ENCODE measurements around the gene GNPDA1. TPM values are rescaled to one million over a fixed set of nuclear protein-coding genes. Genes with fewer than 3 reads are reported as not detected.
A peak's percentile ranks its signal among the peaks of the same experiment; 100 is the strongest.

GNPDA1 gene
- total and polyA plus RNA-seq, 2 donors = 32.9 to 39.4 TPM

- Histone ChIP-seq H3K27ac (ENCODE audit: low read depth in 1 of 2, low read length in 1 of 2) (no peak overlapping the region), H3K4me3 (ENCODE audit: low read length in 2 of 2) (no peak overlapping the region), H3K4me1 (ENCODE audit: control insufficient read depth in 2 of 2, insufficient read depth in 2 of 2, low read length in 2 of 2) (no peaks in the 10 kb centered on the region), H3K36me3 (ENCODE audit: control insufficient read depth in 2 of 2, insufficient read depth in 2 of 2, low read length in 1 of 2) (peaks cover 12 to 58% of the 10 kb centered on the region in 2 donors), H3K27me3 (ENCODE audit: control insufficient read depth in 2 of 2, insufficient read depth in 1 of 2, low read length in 1 of 2) (no peaks in the 10 kb centered on the region), H3K9me3 (ENCODE audit: control insufficient read depth in 2 of 2, insufficient read depth in 1 of 2, low read length in 1 of 2) (no peaks in the 10 kb centered on the region)
- no peak for DNase-seq (ENCODE audit: low read depth in 6 of 9, low spot score in 9 of 9)
- 0% methylated on average over 1 of the region's 1 CpG for WGBS
Measured at GRCh38 chr5:141989720-141990119, 23.1 kb downstream of the GNPDA1 start.

- Histone ChIP-seq H3K9me3 (ENCODE audit: control insufficient read depth in 2 of 2, insufficient read depth in 1 of 2, low read length in 1 of 2) (no peaks in the 10 kb centered on the region), H3K36me3 (ENCODE audit: control insufficient read depth in 2 of 2, insufficient read depth in 2 of 2, low read length in 1 of 2) (peaks cover 13 to 62% of the 10 kb centered on the region in 2 donors), H3K27me3 (ENCODE audit: control insufficient read depth in 2 of 2, insufficient read depth in 1 of 2, low read length in 1 of 2) (no peaks in the 10 kb centered on the region), H3K4me1 (ENCODE audit: control insufficient read depth in 2 of 2, insufficient read depth in 2 of 2, low read length in 2 of 2) (no peaks in the 10 kb centered on the region), H3K27ac (ENCODE audit: low read depth in 1 of 2, low read length in 1 of 2) (no peak overlapping the region), H3K4me3 (ENCODE audit: low read length in 2 of 2) (no peak overlapping the region)
- no peak for DNase-seq (ENCODE audit: low read depth in 6 of 9, low spot score in 9 of 9)
Measured at GRCh38 chr5:141986072-141986471, 26.8 kb downstream of the GNPDA1 start.

GRCh38 chr5:141982626-141983025 lies 30.2 kb downstream of the GNPDA1 start:
- H3K4me1 ChIP-seq (ENCODE audit: control insufficient read depth in 2 of 2, insufficient read depth in 2 of 2, low read length in 2 of 2) = no peaks in the 10 kb centered on the region
- 48% methylated on average over 2 of the region's 2 CpGs for WGBS
- DNase-seq (ENCODE audit: low read depth in 6 of 9, low spot score in 9 of 9) = no peak
- H3K9me3 ChIP-seq (ENCODE audit: control insufficient read depth in 2 of 2, insufficient read depth in 1 of 2, low read length in 1 of 2) = no peaks in the 10 kb centered on the region
- no peak overlapping the region for H3K27ac ChIP-seq (ENCODE audit: low read depth in 1 of 2, low read length in 1 of 2)
- H3K36me3 ChIP-seq (ENCODE audit: control insufficient read depth in 2 of 2, insufficient read depth in 2 of 2, low read length in 1 of 2) = peaks cover 35 to 82% of the 10 kb centered on the region in 2 donors
- H3K4me3 ChIP-seq (ENCODE audit: low read length in 2 of 2) = no peak overlapping the region
- no peaks in the 10 kb centered on the region for H3K27me3 ChIP-seq (ENCODE audit: control insufficient read depth in 2 of 2, insufficient read depth in 1 of 2, low read length in 1 of 2)

- no peaks in the 10 kb centered on the region for H3K27me3 ChIP-seq (ENCODE audit: control insufficient read depth in 2 of 2, insufficient read depth in 1 of 2, low read length in 1 of 2)
- H3K9me3 ChIP-seq (ENCODE audit: control insufficient read depth in 2 of 2, insufficient read depth in 1 of 2, low read length in 1 of 2) = no peaks in the 10 kb centered on the region
- H3K4me1 ChIP-seq (ENCODE audit: control insufficient read depth in 2 of 2, insufficient read depth in 2 of 2, low read length in 2 of 2) = no peaks in the 10 kb centered on the region
- no peak overlapping the region for H3K27ac ChIP-seq (ENCODE audit: low read depth in 1 of 2, low read length in 1 of 2)
- no peak for DNase-seq (ENCODE audit: low read depth in 6 of 9, low spot score in 9 of 9)
- peaks cover 35 to 71% of the 10 kb centered on the region in 2 donors for H3K36me3 ChIP-seq (ENCODE audit: control insufficient read depth in 2 of 2, insufficient read depth in 2 of 2, low read length in 1 of 2)
- no peak overlapping the region for H3K4me3 ChIP-seq (ENCODE audit: low read length in 2 of 2)
Measured at GRCh38 chr5:141978389-141978788, 34.4 kb downstream of the GNPDA1 start.

GRCh38 chr5:141976176-141976575 lies 36.7 kb downstream of the GNPDA1 start:
- H3K27ac ChIP-seq (ENCODE audit: low read depth in 1 of 2, low read length in 1 of 2) = no peak overlapping the region
- 94% methylated on average over 6 of the region's 6 CpGs for WGBS
- no peaks in the 10 kb centered on the region for H3K4me1 ChIP-seq (ENCODE audit: control insufficient read depth in 2 of 2, insufficient read depth in 2 of 2, low read length in 2 of 2)
- H3K9me3 ChIP-seq (ENCODE audit: control insufficient read depth in 2 of 2, insufficient read depth in 1 of 2, low read length in 1 of 2) = no peaks in the 10 kb centered on the region
- peaks cover 30 to 63% of the 10 kb centered on the region in 2 donors for H3K36me3 ChIP-seq (ENCODE audit: control insufficient read depth in 2 of 2, insufficient read depth in 2 of 2, low read length in 1 of 2)
- no peaks in the 10 kb centered on the region for H3K27me3 ChIP-seq (ENCODE audit: control insufficient read depth in 2 of 2, insufficient read depth in 1 of 2, low read length in 1 of 2)
- H3K4me3 ChIP-seq (ENCODE audit: low read length in 2 of 2) = no peak overlapping the region
- no peak for DNase-seq (ENCODE audit: low read depth in 6 of 9, low spot score in 9 of 9)

- H3K36me3 ChIP-seq (ENCODE audit: control insufficient read depth in 2 of 2, insufficient read depth in 2 of 2, low read length in 1 of 2) = peaks cover 17 to 46% of the 10 kb centered on the region in 2 donors
- H3K27ac ChIP-seq (ENCODE audit: low read depth in 1 of 2, low read length in 1 of 2) = no peak overlapping the region
- no peaks in the 10 kb centered on the region for H3K9me3 ChIP-seq (ENCODE audit: control insufficient read depth in 2 of 2, insufficient read depth in 1 of 2, low read length in 1 of 2)
- H3K4me3 ChIP-seq (ENCODE audit: low read length in 2 of 2) = no peak overlapping the region
- 92% methylated on average over 1 of the region's 1 CpG for WGBS
- DNase-seq (ENCODE audit: low read depth in 6 of 9, low spot score in 9 of 9) = no peak
- H3K4me1 ChIP-seq (ENCODE audit: control insufficient read depth in 2 of 2, insufficient read depth in 2 of 2, low read length in 2 of 2) = peaks cover 6 to 8% of the 10 kb centered on the region in 2 donors
- no peaks in the 10 kb centered on the region for H3K27me3 ChIP-seq (ENCODE audit: control insufficient read depth in 2 of 2, insufficient read depth in 1 of 2, low read length in 1 of 2)
Measured at GRCh38 chr5:141973871-141974595, 38.8 kb downstream of the GNPDA1 start.

GRCh38 chr5:141969783-141970771 lies 42.8 kb downstream of the GNPDA1 start:
- Histone ChIP-seq H3K27me3 (ENCODE audit: control insufficient read depth in 2 of 2, insufficient read depth in 1 of 2, low read length in 1 of 2) (no peaks in the 10 kb centered on the region), H3K9me3 (ENCODE audit: control insufficient read depth in 2 of 2, insufficient read depth in 1 of 2, low read length in 1 of 2) (no peaks in the 10 kb centered on the region), H3K27ac (ENCODE audit: low read depth in 1 of 2, low read length in 1 of 2) (peak overlapping the region in 1 of 2 donors; percentile 92), H3K36me3 (ENCODE audit: control insufficient read depth in 2 of 2, insufficient read depth in 2 of 2, low read length in 1 of 2) (peaks cover 0 to 21% of the 10 kb centered on the region in 2 donors), H3K4me3 (ENCODE audit: low read length in 2 of 2) (peak overlapping the region; percentile 84 to 91), H3K4me1 (ENCODE audit: control insufficient read depth in 2 of 2, insufficient read depth in 2 of 2, low read length in 2 of 2) (peaks cover 6 to 12% of the 10 kb centered on the region in 2 donors)
- WGBS = 90% methylated on average over 2 of the region's 2 CpGs
- peak in 1 of 9 donors; percentile 30 for DNase-seq (ENCODE audit: low read depth in 6 of 9, low spot score in 9 of 9)

GRCh38 chr5:141968914-141969608 lies 43.8 kb downstream of the GNPDA1 start, which contains the start of gene RNF14:
Gene RNF14, plus strand, starts transcription at chr5:141969105. Its CDS starts 4,484 bp downstream, at chr5:141973589.
- under 1% methylated on average over 63 of the region's 63 CpGs for WGBS
- Histone ChIP-seq H3K27ac (ENCODE audit: low read depth in 1 of 2, low read length in 1 of 2) (peak within 1 kb of the TSS; percentile 92 to 96), H3K36me3 (ENCODE audit: control insufficient read depth in 2 of 2, insufficient read depth in 2 of 2, low read length in 1 of 2) (peaks cover 0 to 12% of the 10 kb centered on the region in 2 donors), H3K9me3 (ENCODE audit: control insufficient read depth in 2 of 2, insufficient read depth in 1 of 2, low read length in 1 of 2) (no peaks in the 10 kb centered on the region), H3K4me1 (ENCODE audit: control insufficient read depth in 2 of 2, insufficient read depth in 2 of 2, low read length in 2 of 2) (peaks cover 6 to 12% of the 10 kb centered on the region in 2 donors), H3K27me3 (ENCODE audit: control insufficient read depth in 2 of 2, insufficient read depth in 1 of 2, low read length in 1 of 2) (no peaks in the 10 kb centered on the region), H3K4me3 (ENCODE audit: low read length in 2 of 2) (peak within 1 kb of the TSS; percentile 84 to 91)
- DNase-seq (ENCODE audit: low read depth in 6 of 9, low spot score in 9 of 9) = peak; percentile 66 to 95 (median 89)
